NCI-H1436 treated with DMSO at 0.1 percent for 48 hours (cell line): ENCODE data around the gene ADAD2.

Experiments used
- DNase-seq: peaks from one replicate; lab custom pipeline; 2025; lab: John Stamatoyannopoulos, UW

Gene ADAD2

GRCh38 chr16:84190731-84191388 lies at the start of gene ADAD2:
Gene ADAD2, plus strand, starts transcription at chr16:84191157. Its CDS starts 74 bp downstream, at chr16:84191231.
- no peak for DNase-seq

GRCh38 chr16:84143081-84143480 lies 47.9 kb upstream of the ADAD2 start:
- no peak for DNase-seq

- no peak for DNase-seq
Measured at GRCh38 chr16:84143784-84144199, 47.2 kb upstream of the ADAD2 start.

- DNase-seq: no peak
Measured at GRCh38 chr16:84144209-84144858, 46.6 kb upstream of the ADAD2 start.

GRCh38 chr16:84144859-84145639 lies 45.9 kb upstream of the ADAD2 start, which contains the start of the genes DNAAF1 and HSDL1:
Gene DNAAF1, plus strand, starts transcription at chr16:84145308. Its CDS starts 133 bp downstream, at chr16:84145441.
Gene HSDL1, minus strand, starts transcription at chr16:84145177. Its CDS starts 13,856 bp downstream, at chr16:84131321.
- DNase-seq: no peak

GRCh38 chr16:84150926-84151325 lies 40.0 kb upstream of the ADAD2 start:
- no peak for DNase-seq

- no peak for DNase-seq
Measured at GRCh38 chr16:84153660-84154214, 37.2 kb upstream of the ADAD2 start.

GRCh38 chr16:84155226-84155625 lies 35.7 kb upstream of the ADAD2 start:
- no peak for DNase-seq

GRCh38 chr16:84155771-84156170 lies 35.2 kb upstream of the ADAD2 start:
- DNase-seq: no peak

- no peak for DNase-seq
Measured at GRCh38 chr16:84156342-84156784, 34.6 kb upstream of the ADAD2 start.

- DNase-seq: no peak
Measured at GRCh38 chr16:84159007-84159406, 31.9 kb upstream of the ADAD2 start.

GRCh38 chr16:84159800-84160199 lies 31.2 kb upstream of the ADAD2 start:
- DNase-seq: no peak

- DNase-seq: no peak
Measured at GRCh38 chr16:84161037-84161436, 29.9 kb upstream of the ADAD2 start.

- DNase-seq: no peak
Measured at GRCh38 chr16:84161801-84162200, 29.2 kb upstream of the ADAD2 start.

GRCh38 chr16:84165746-84166145 lies 25.2 kb upstream of the ADAD2 start:
- no peak for DNase-seq

- DNase-seq: no peak
Measured at GRCh38 chr16:84166796-84167695, 23.9 kb upstream of the ADAD2 start.

GRCh38 chr16:84169765-84170310 lies 21.1 kb upstream of the ADAD2 start:
- DNase-seq: no peak

- no peak for DNase-seq
Measured at GRCh38 chr16:84174396-84174795, 16.6 kb upstream of the ADAD2 start.

GRCh38 chr16:84175350-84176081 lies 15.4 kb upstream of the ADAD2 start:
- DNase-seq: no peak
